Adipocyte (in vitro differentiated cells): Measurements from ENCODE around the gene FABP2.
"Not testable (repeated sequence)": the region's sequence is repeated elsewhere in the genome, so short reads cannot be mapped to it uniquely, and the experiment has no call there.

Source experiments
- DNase-seq: peaks from one replicate; pipeline ENCODE4 v3.0.0-alpha.2; 2015; ENCODE audit warnings: low read depth
- H3K27me3 ChIP-seq: replicated peaks from 2 replicates; pipeline ENCODE4 v1.7.0; 2013; ENCODE audit warnings: mild to moderate bottlenecking, low read length, moderate library complexity; ENCODE audit not compliant: control insufficient read depth, insufficient read depth
- H3K36me3 ChIP-seq: 2 replicates; pipeline ENCODE4 v1.7.0; 2013; ENCODE audit warnings: low read length, mild to moderate bottlenecking, moderate library complexity; ENCODE audit not compliant: control insufficient read depth, insufficient read depth, severe bottlenecking
- H3K4me1 ChIP-seq: 2 replicates; pipeline ENCODE4 v1.7.0; 2013; ENCODE audit warnings: mild to moderate bottlenecking, low read length, moderate library complexity; ENCODE audit not compliant: control insufficient read depth, insufficient read depth
- H3K4me3 ChIP-seq: 2 replicates; pipeline ENCODE4 v1.7.0; 2013; ENCODE audit warnings: mild to moderate bottlenecking, low read length, moderate library complexity
- H3K9ac ChIP-seq: 2 replicates; pipeline ENCODE4 v1.7.0; 2013; ENCODE audit warnings: mild to moderate bottlenecking, low read length, moderate library complexity
- H3K9me3 ChIP-seq: 2 replicates; pipeline ENCODE4 v1.7.0; 2013; ENCODE audit warnings: mild to moderate bottlenecking, low read length, moderate library complexity; ENCODE audit not compliant: control insufficient read depth

Gene FABP2

GRCh38 chr4:119321921-119322687 lies at the start of gene FABP2:
Gene FABP2, minus strand, starts transcription at chr4:119322138. Its CDS starts 36 bp downstream, at chr4:119322102.
- H3K9me3 ChIP-seq = no peaks in the 10 kb centered on the region
- H3K27me3 ChIP-seq = no peaks in the 10 kb centered on the region
- no peak within 1 kb of the TSS for H3K4me3 ChIP-seq
- H3K9ac ChIP-seq = no peak within 1 kb of the TSS
- no peak for DNase-seq
- H3K36me3 ChIP-seq = no peaks in the 10 kb centered on the region
- peaks cover 16% of the 10 kb centered on the region for H3K4me1 ChIP-seq

- DNase-seq, H3K27me3 ChIP-seq, H3K9ac ChIP-seq, H3K36me3 ChIP-seq, H3K4me1 ChIP-seq, H3K9me3 ChIP-seq, H3K4me3 ChIP-seq: not testable (repeated sequence)
Observed at GRCh38 chr4:119370951-119371683, 49.2 kb upstream of the FABP2 start.

GRCh38 chr4:119370392-119370791 lies 48.5 kb upstream of the FABP2 start:
- H3K27me3 ChIP-seq, H3K36me3 ChIP-seq, H3K4me1 ChIP-seq, H3K9ac ChIP-seq, H3K4me3 ChIP-seq, H3K9me3 ChIP-seq: not testable (repeated sequence)
- peak; percentile 53 for DNase-seq

GRCh38 chr4:119366802-119367201 lies 44.9 kb upstream of the FABP2 start:
- not testable (repeated sequence) for H3K4me1 ChIP-seq, H3K9me3 ChIP-seq, H3K9ac ChIP-seq, H3K4me3 ChIP-seq, H3K36me3 ChIP-seq, DNase-seq, H3K27me3 ChIP-seq

- H3K4me3 ChIP-seq, H3K9me3 ChIP-seq, H3K36me3 ChIP-seq, H3K9ac ChIP-seq, DNase-seq, H3K4me1 ChIP-seq, H3K27me3 ChIP-seq: not testable (repeated sequence)
Observed at GRCh38 chr4:119364203-119364602, 42.3 kb upstream of the FABP2 start.

- not testable (repeated sequence) for H3K4me3 ChIP-seq, H3K4me1 ChIP-seq, H3K9ac ChIP-seq, H3K36me3 ChIP-seq, DNase-seq, H3K9me3 ChIP-seq, H3K27me3 ChIP-seq
Observed at GRCh38 chr4:119363372-119363771, 41.4 kb upstream of the FABP2 start.

GRCh38 chr4:119362413-119362812 lies 40.5 kb upstream of the FABP2 start:
- not testable (repeated sequence) for H3K9me3 ChIP-seq, DNase-seq, H3K4me3 ChIP-seq, H3K4me1 ChIP-seq, H3K27me3 ChIP-seq, H3K36me3 ChIP-seq, H3K9ac ChIP-seq

- not testable (repeated sequence) for H3K4me1 ChIP-seq, H3K27me3 ChIP-seq, DNase-seq
Observed at GRCh38 chr4:119359873-119360272, 37.9 kb upstream of the FABP2 start.

GRCh38 chr4:119356796-119357195 lies 34.9 kb upstream of the FABP2 start:
- not testable (repeated sequence) for H3K4me1 ChIP-seq, H3K4me3 ChIP-seq

More at GRCh38 chr4:119359873-119360272, 37.9 kb upstream of the FABP2 start:
- not testable (repeated sequence) for H3K9me3 ChIP-seq, H3K36me3 ChIP-seq, H3K4me3 ChIP-seq, H3K9ac ChIP-seq

GRCh38 chr4:119356041-119356440 lies 34.1 kb upstream of the FABP2 start:
- not testable (repeated sequence) for DNase-seq, H3K9me3 ChIP-seq, H3K4me3 ChIP-seq, H3K9ac ChIP-seq, H3K4me1 ChIP-seq, H3K27me3 ChIP-seq, H3K36me3 ChIP-seq

More at GRCh38 chr4:119356796-119357195, 34.9 kb upstream of the FABP2 start:
- not testable (repeated sequence) for H3K9me3 ChIP-seq, H3K27me3 ChIP-seq, H3K36me3 ChIP-seq, H3K9ac ChIP-seq
- peak; percentile 16 for DNase-seq

- not testable (repeated sequence) for H3K9me3 ChIP-seq, H3K36me3 ChIP-seq, H3K4me3 ChIP-seq, H3K9ac ChIP-seq, DNase-seq, H3K4me1 ChIP-seq, H3K27me3 ChIP-seq
Observed at GRCh38 chr4:119353364-119353763, 31.4 kb upstream of the FABP2 start.
